ENCODE measurements around the gene CA11. TPM values are rescaled to one million over a fixed set of nuclear protein-coding genes. Genes with fewer than 3 reads are reported as not detected.

The CA11 gene
- total and polyA plus RNA-seq, 2 donors (not counting 1 experiment from before 2014, with no cell fraction given): 1.7 to 4.1 TPM

GRCh38 chr19:48638831-48639381 lies 7.1 kb downstream of the CA11 start:
- no peak overlapping the region for H3K9ac ChIP-seq (ENCODE audit: insufficient read depth, low read length)
- no peak overlapping the region for H3K27ac ChIP-seq (ENCODE audit: insufficient read depth, low read length)
- no peak for TF ChIP-seq CTCF (conservative IDR thresholded peaks at IDR 0.05 in 1 of 2, IDR thresholded peaks at IDR 0.05 in 1 of 2; ENCODE audit: low read depth in 1 of 2, low read length in 2 of 2)
- no peak for TF ChIP-seq EZH2 (IDR thresholded peaks at IDR 0.05; ENCODE audit: low read length, missing control alignments)
- no peak overlapping the region for H3K4me2 ChIP-seq (ENCODE audit: extremely low read depth, insufficient read depth, low read length)
- H3K4me1 ChIP-seq (ENCODE audit: control insufficient read depth, extremely low read depth, insufficient read depth, low read length): peaks cover 24% of the 10 kb centered on the region
- H2AFZ ChIP-seq (ENCODE audit: low read length): no peak overlapping the region
- no peaks in the 10 kb centered on the region for H4K20me1 ChIP-seq (ENCODE audit: control insufficient read depth, extremely low read depth, insufficient read depth, low read length)
- no peaks in the 10 kb centered on the region for H3K27me3 ChIP-seq (ENCODE audit: control insufficient read depth, insufficient read depth, low read length)
- no peaks in the 10 kb centered on the region for H3K9me3 ChIP-seq (ENCODE audit: control insufficient read depth, insufficient read depth, low read depth, low read length)
- no peak for DNase-seq (ENCODE audit: low read depth in 2 of 2)
- no peaks in the 10 kb centered on the region for H3K36me3 ChIP-seq (ENCODE audit: control insufficient read depth, insufficient read depth, low read length)
- no peaks in the 10 kb centered on the region for H3K79me2 ChIP-seq (ENCODE audit: control insufficient read depth, insufficient read depth, low read length)
- peak overlapping the region in 1 of 4 experiments; percentile 81 for H3K4me3 ChIP-seq (replicated peaks in 1 of 4; ENCODE audit: control extremely low read depth in 1 of 4, insufficient read depth in 1 of 4, low read depth in 3 of 4, low read length in 4 of 4)

GRCh38 chr19:48637948-48638830 lies 7.8 kb downstream of the CA11 start:
- Histone ChIP-seq H3K4me2 (ENCODE audit: extremely low read depth, insufficient read depth, low read length) (peak overlapping the region; percentile 69), H3K36me3 (ENCODE audit: control insufficient read depth, insufficient read depth, low read length) (no peaks in the 10 kb centered on the region), H4K20me1 (ENCODE audit: control insufficient read depth, extremely low read depth, insufficient read depth, low read length) (no peaks in the 10 kb centered on the region), H3K9ac (ENCODE audit: insufficient read depth, low read length) (peak overlapping the region; percentile 72), H3K79me2 (ENCODE audit: control insufficient read depth, insufficient read depth, low read length) (no peaks in the 10 kb centered on the region), H3K27me3 (ENCODE audit: control insufficient read depth, insufficient read depth, low read length) (no peaks in the 10 kb centered on the region), H3K27ac (ENCODE audit: insufficient read depth, low read length) (peak overlapping the region; percentile 90), H2AFZ (ENCODE audit: low read length) (peak overlapping the region; percentile 53), H3K4me1 (ENCODE audit: control insufficient read depth, extremely low read depth, insufficient read depth, low read length) (peaks cover 30% of the 10 kb centered on the region), H3K9me3 (ENCODE audit: control insufficient read depth, insufficient read depth, low read depth, low read length) (no peaks in the 10 kb centered on the region), H3K4me3 (replicated peaks in 1 of 4; ENCODE audit: control extremely low read depth in 1 of 4, insufficient read depth in 1 of 4, low read depth in 3 of 4, low read length in 4 of 4) (peak overlapping the region; percentile 50 to 81 (median 64))
- peak; percentile 96 to 97 for DNase-seq (ENCODE audit: low read depth in 2 of 2)
- TF ChIP-seq CTCF (conservative IDR thresholded peaks at IDR 0.05 in 1 of 2, IDR thresholded peaks at IDR 0.05 in 1 of 2; ENCODE audit: low read depth in 1 of 2, low read length in 2 of 2) (peak in 1 of 2 donors; percentile 20), EZH2 (IDR thresholded peaks at IDR 0.05; ENCODE audit: low read length, missing control alignments) (no peak)

GRCh38 chr19:48637449-48637947 lies 8.5 kb downstream of the CA11 start:
- Histone ChIP-seq H3K36me3 (ENCODE audit: control insufficient read depth, insufficient read depth, low read length) (no peaks in the 10 kb centered on the region), H4K20me1 (ENCODE audit: control insufficient read depth, extremely low read depth, insufficient read depth, low read length) (no peaks in the 10 kb centered on the region), H3K79me2 (ENCODE audit: control insufficient read depth, insufficient read depth, low read length) (no peaks in the 10 kb centered on the region), H3K9ac (ENCODE audit: insufficient read depth, low read length) (peak overlapping the region; percentile 72), H3K27me3 (ENCODE audit: control insufficient read depth, insufficient read depth, low read length) (no peaks in the 10 kb centered on the region), H3K4me2 (ENCODE audit: extremely low read depth, insufficient read depth, low read length) (peak overlapping the region; percentile 69), H3K4me3 (replicated peaks in 1 of 4; ENCODE audit: control extremely low read depth in 1 of 4, insufficient read depth in 1 of 4, low read depth in 3 of 4, low read length in 4 of 4) (peak overlapping the region; percentile 50 to 81 (median 64)), H2AFZ (ENCODE audit: low read length) (peak overlapping the region; percentile 50), H3K9me3 (ENCODE audit: control insufficient read depth, insufficient read depth, low read depth, low read length) (no peaks in the 10 kb centered on the region), H3K27ac (ENCODE audit: insufficient read depth, low read length) (peak overlapping the region; percentile 90), H3K4me1 (ENCODE audit: control insufficient read depth, extremely low read depth, insufficient read depth, low read length) (peaks cover 37% of the 10 kb centered on the region)
- DNase-seq (ENCODE audit: low read depth in 2 of 2): peak; percentile 99
- TF ChIP-seq EZH2 (IDR thresholded peaks at IDR 0.05; ENCODE audit: low read length, missing control alignments) (no peak), CTCF (conservative IDR thresholded peaks at IDR 0.05 in 1 of 2, IDR thresholded peaks at IDR 0.05 in 1 of 2; ENCODE audit: low read depth in 1 of 2, low read length in 2 of 2) (no peak)
